NCI-H2171 treated with DMSO at 0.1 percent for 48 hours (cell line): ENCODE data around the gene SURF2.
A peak's percentile ranks its signal among the peaks of the same experiment; 100 is the strongest.

Source experiments
- DNase-seq: peaks from one replicate; lab custom pipeline; 2025; lab: John Stamatoyannopoulos, UW

The SURF2 gene

GRCh38 chr9:133335924-133336811, 20.2 kb upstream of the SURF2 start, which contains the start of gene SURF6:
Gene SURF6, minus strand, starts transcription at chr9:133336188. Its CDS starts 56 bp downstream, at chr9:133336132.
- peak; percentile 97 for DNase-seq

GRCh38 chr9:133339641-133340040, 16.7 kb upstream of the SURF2 start:
- no peak for DNase-seq

GRCh38 chr9:133340256-133340655, 16.1 kb upstream of the SURF2 start:
- no peak for DNase-seq

GRCh38 chr9:133340916-133341315, 15.4 kb upstream of the SURF2 start:
- no peak for DNase-seq

GRCh38 chr9:133341369-133342068, 14.8 kb upstream of the SURF2 start:
- no peak for DNase-seq

- no peak for DNase-seq
These were observed 14.3 kb upstream of the SURF2 start for GRCh38 chr9:133342069-133342406.

- no peak for DNase-seq
These were observed 13.8 kb upstream of the SURF2 start for GRCh38 chr9:133342570-133342969.

GRCh38 chr9:133344071-133344470, 12.3 kb upstream of the SURF2 start:
- DNase-seq: no peak

- DNase-seq: no peak
These were observed 11.4 kb upstream of the SURF2 start for GRCh38 chr9:133344979-133345378.

GRCh38 chr9:133345596-133345995, 10.8 kb upstream of the SURF2 start:
- DNase-seq: no peak

GRCh38 chr9:133346021-133346785, 10.1 kb upstream of the SURF2 start:
- no peak for DNase-seq

GRCh38 chr9:133347515-133347984, 8.8 kb upstream of the SURF2 start:
- DNase-seq: peak; percentile 69

- DNase-seq: peak; percentile 99
These were observed 8.2 kb upstream of the SURF2 start, which contains the start of the genes MED22 and RPL7A for GRCh38 chr9:133347985-133348717. Gene MED22, minus strand, starts transcription at chr9:133348131. Its CDS starts 1,469 bp downstream, at chr9:133346662. Gene RPL7A, plus strand, starts transcription at chr9:133348218. Its CDS starts 26 bp downstream, at chr9:133348244.

- DNase-seq: no peak
These were observed 7.4 kb upstream of the SURF2 start for GRCh38 chr9:133348718-133349573.

- no peak for DNase-seq
These were observed 6.3 kb upstream of the SURF2 start for GRCh38 chr9:133349965-133350616.

- no peak for DNase-seq
These were observed 4.8 kb upstream of the SURF2 start for GRCh38 chr9:133351526-133351907.

- DNase-seq: peak; percentile 45
These were observed 4.3 kb upstream of the SURF2 start for GRCh38 chr9:133351908-133352634.

GRCh38 chr9:133352635-133353340, 3.6 kb upstream of the SURF2 start:
- no peak for DNase-seq

- no peak for DNase-seq
These were observed 2.8 kb upstream of the SURF2 start for GRCh38 chr9:133353548-133353947.
